Stimulated activated CD8-positive, alpha-beta memory T cell treated with anti-CD3 and anti-CD28 coated beads, Interleukin-12 subunit alpha, Interleukin-12 subunit beta, amount 100 ng/mL, for 4 hours (primary cell): ENCODE results near the gene ZNF71.
A peak's percentile ranks its signal among the peaks of the same experiment; 100 is the strongest.

ENCODE experiments used
- DNase-seq: peaks from one replicate; pipeline ENCODE4 v3.0.0-alpha.2; 2020; ENCODE audit warnings: low read depth

The ZNF71 gene

DNA sequence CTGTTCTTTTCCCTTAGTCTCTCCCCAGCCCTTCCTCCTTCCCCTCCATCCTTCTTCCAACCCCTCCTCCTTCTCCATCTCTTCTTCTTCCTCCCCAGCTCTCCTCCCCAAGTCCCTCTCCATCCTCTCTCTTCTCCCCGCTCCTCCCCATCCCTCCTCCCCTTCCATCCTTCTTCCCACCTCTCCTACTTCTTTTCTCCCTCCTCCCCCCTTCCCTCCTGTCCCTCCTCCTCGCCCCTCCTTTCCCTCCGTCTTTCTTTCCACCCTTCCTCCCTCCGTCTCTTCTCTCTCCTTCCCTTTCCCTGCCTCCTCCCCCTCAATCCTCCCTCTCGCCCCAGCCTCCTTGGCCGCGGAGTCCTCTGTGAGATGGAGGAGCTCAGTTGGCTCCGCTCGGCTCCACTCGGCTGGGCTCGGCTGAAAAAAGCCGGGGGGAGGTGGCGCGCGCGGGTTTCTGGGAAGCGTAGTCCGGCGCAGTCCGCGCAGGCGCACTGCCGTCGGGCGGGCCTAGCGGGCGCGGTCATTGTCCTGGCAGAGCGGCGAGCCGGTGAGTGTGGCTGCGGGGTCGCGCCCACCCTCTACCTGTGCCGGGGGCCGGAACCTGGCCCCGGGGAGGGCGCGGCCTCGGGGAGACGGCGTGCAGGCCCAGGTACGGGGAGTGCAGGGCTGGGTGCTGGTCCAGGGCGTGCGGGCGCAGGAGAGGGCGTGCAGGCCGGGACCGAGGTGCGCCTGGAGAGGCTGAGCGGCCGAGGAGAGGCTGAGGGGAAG, at the start of gene ZNF71:
Gene ZNF71, plus strand, starts transcription at position 520 of the 765 bp plus-strand sequence. CDS start 6,257 bp downstream, outside the sequence.
- DNase-seq = peak; percentile 80

DNA sequence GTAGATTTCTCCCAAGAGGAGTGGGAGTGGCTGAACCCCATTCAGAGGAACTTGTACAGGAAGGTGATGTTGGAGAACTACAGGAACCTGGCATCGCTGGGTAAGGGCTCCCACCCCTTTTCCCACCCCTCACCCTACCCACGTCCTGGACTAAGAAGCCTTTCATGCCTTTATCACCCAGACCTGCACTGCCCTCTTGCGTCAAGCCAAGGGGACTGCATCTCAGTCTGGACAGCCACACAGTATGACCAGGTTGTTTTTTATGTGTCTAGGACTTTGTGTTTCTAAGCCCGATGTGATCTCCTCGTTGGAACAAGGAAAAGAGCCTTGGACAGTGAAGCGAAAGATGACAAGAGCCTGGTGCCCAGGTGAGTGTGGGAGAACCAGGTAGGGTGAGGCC, 47.6 kb upstream of the ZNF71 start:
- DNase-seq = no peak

DNA sequence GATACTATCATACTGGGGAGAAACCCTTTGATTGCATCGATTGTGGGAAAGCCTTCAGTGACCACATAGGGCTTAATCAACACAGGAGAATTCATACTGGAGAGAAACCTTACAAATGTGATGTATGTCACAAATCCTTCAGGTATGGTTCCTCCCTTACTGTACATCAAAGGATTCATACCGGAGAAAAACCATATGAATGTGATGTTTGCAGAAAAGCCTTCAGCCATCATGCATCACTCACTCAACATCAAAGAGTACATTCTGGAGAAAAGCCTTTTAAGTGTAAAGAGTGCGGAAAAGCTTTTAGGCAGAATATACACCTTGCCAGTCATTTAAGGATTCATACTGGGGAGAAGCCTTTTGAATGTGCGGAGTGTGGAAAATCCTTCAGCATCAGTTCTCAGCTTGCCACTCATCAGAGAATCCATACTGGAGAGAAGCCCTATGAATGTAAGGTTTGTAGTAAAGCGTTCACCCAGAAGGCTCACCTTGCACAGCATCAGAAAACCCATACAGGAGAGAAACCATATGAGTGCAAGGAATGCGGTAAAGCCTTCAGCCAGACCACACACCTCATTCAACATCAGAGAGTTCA, 40.7 kb upstream of the ZNF71 start:
- DNase-seq = no peak

DNA sequence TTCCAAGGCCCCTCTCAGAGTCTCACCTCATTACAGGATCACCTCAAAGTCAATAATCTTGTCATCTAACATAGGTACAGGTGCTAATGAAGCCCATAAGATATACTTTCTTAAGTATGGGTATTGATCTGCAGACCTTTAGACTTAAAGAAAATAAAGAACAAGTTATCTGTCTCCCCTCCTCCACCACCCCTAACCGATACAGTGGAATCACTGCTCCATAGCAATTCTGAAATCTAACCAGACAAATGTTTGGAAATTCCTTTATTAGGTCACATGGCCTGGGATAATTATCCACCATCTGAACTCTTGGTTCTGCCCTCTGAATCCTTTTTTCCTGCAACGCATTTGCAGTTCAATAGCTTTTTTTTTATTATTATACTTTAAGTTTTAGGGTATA, 32.3 kb upstream of the ZNF71 start:
- DNase-seq = no peak

DNA sequence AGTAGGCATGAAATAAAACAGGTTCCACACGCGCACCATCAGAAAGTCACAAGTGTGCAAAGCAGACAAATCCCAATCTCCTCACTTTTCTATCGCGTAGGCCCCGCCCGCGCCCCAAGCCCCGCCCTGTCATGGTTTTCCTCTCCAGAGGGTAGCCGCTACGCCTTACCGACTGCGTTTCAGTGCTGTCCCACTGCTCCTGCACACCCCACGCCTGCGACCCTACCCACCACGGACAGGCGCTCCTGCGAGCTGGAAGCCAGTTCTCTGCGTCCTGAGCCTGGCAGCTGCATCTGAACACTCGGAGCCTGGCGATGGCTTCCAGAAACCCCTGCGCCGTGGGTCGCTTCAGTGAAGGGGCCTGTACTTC, 28.2 kb upstream of the ZNF71 start:
- no peak for DNase-seq

DNA sequence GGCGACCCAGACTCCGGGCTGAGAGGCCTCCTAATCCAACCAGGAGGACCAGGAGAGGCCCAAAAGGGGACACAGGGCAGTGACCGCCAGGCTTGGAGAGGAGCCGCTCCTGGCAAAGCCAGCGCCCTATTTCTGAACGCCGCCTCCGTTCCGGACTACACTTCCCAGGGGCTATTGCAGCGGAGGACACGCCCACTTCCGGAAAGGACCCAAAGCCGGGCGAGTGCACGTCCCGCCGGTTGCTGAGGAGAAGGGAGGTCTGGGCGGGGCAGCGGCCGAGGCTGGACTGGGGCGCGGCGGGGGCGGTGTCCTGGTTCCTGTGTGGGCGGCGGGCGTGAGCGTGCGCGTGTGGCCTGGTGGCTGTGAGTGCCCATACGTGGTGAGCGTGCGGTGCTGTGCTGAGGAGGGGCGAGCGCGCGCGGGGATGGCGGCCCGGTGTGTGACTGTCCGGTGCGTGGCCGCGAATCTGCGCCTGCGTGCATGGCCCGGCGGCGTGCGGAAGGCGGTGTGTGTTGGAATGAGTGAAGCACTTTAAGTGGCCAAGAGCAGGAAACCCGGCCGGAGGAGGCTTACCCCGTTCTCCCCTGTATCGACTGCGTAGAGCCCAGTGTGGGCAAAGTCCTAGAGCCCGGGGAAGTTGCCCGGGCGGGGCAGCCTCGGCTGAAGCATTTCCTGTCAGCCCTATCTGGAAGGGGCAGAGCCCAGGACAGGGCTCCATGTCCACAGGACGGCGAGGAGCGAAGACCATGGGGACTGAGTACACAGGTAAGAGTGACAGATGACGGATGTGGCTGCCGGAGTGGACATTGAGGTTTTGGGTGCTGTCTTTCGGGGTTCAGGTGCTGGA, 27.6 kb upstream of the ZNF71 start, which contains the start of gene ZNF470:
Gene ZNF470, plus strand, starts transcription at position 195 of the 847 bp plus-strand sequence. CDS start 2,844 bp downstream, outside the sequence.
- peak; percentile 77 for DNase-seq

DNA sequence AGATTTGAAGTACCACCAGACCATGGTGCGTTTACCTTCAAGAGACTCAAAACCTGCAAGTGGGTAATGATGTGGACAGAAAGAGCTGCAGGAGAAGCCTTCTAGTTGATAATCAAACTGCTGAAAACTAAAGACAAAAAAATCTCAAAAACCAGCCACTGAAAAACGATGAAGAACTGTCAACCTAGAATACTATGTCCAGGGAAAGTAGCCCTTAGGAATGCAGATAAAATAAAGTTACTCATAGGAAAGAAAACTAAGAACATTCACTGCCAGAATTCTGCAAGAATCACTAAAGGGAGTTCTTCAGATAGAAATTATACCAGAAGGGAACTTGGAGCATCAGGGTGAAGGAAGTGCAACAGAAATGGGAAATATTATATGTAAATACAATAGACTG, 22.5 kb upstream of the ZNF71 start:
- DNase-seq = no peak

DNA sequence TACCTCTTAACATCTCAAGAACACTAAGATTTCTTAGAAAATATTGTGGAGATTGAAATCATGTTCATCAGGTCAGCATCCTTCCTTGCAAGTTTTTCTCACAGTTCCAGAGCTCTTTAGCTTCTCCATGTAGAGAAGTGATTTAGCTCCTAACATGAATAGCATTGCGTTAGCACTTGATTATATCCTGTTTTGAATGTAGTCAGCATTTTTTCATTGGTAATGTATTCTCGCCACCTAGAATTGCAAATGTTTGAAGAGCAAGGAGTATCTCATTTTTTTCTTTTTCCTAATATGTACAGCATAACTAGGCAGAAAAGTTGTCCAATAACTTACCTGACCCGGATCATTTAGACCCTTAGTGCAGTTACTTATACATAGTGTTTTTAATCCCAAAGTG, 21.2 kb upstream of the ZNF71 start:
- DNase-seq = no peak

DNA sequence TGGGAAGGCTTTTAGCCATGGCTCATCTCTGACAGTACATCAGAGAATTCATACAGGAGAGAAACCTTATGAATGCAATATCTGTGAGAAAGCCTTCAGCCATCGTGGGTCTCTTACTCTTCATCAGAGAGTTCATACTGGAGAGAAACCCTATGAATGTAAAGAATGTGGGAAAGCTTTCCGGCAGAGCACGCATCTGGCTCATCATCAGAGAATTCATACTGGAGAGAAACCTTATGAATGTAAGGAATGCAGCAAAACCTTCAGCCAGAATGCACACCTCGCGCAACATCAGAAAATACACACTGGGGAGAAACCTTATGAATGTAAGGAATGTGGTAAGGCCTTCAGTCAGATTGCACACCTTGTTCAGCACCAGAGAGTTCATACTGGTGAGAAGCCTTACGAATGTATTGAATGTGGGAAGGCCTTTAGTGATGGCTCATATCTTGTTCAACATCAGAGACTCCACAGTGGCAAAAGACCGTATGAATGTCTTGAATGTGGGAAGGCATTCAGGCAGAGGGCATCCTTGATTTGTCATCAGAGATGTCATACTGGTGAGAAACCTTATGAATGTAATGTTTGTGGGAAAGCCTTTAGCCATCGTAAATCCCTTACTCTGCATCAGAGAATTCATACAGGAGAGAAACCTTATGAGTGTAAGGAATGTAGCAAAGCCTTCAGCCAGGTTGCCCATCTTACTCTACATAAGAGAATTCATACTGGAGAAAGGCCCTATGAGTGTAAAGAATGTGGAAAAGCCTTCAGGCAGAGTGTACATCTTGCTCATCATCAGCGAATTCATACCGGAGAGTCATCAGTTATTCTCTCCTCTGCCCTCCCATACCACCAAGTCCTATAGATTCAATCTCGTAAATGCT, 17.1 kb upstream of the ZNF71 start:
- DNase-seq = no peak

DNA sequence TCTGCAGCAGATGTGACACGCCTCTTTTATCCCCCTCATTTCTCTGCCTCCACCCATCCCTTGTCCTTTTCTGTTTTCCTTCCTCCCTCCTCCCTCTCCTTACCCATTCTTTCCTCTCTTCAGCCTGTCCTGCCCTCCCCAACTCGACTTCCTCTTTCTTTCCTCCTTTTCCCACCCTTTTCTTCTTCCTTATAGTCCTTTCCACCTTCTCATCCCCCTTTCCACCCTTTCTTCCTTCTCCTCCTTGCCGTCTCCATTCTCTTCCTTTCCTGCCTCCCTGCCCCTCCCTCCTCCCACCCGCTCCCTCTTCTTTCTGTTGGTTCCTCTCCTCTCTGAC, 688 bp upstream of the ZNF71 start:
- DNase-seq = no peak

DNA sequence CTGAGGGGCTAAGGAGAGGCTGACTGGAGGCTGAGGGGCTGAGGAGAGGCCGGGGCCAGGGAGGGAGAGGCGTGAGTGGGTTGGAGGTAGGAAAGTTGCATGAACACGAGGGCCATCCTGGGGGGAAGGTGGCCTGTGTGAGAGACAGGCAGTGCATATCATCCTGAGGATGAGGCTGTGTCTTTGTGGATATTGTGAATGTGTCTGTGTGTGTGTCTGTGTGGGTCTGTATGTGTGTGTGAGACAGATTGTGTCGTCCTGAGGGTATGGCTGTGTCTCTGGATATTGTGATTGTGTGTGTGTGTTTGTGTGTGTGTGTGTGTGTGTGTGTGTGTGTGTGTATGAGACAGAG, 422 bp downstream of the ZNF71 start:
- no peak for DNase-seq

DNA sequence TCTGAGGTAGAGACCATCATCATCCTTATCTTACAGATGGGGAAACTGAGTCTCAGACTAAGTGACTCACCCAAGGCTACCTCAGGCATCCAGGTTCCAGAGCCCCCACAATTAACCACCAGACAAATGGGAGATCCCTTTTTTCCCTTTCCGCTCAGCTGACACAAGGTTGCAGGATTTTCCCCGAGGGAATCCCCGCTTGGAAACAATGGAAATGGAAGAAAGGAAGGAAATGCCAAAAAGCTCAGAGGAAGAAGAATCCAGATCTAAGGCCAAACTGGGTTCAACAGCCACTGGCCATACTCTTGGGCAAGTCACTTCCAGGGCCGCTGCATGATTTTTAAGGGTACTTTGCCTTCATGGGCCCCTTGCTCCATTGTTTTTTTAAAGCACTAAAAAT, 1.6 kb downstream of the ZNF71 start:
- DNase-seq = no peak

DNA sequence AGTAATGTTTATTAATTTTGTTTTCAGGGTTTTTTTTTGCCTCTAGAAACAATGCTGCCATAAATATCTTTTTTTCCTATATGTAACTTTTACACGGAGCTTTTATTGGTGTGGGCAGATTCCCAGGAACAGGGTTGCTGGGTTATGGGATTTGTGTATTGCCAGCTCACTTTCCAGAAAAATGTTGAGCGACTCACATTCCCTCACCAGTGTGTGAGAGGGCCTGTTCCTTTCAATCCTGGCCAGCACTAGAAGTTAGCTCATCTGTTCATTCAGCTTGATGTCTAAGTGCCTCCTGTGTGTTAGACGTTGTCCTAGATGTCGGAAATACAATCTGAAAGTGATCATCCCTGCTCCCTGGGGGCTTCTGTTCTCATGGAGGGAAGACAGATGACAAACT, 2.6 kb downstream of the ZNF71 start:
- DNase-seq = no peak

DNA sequence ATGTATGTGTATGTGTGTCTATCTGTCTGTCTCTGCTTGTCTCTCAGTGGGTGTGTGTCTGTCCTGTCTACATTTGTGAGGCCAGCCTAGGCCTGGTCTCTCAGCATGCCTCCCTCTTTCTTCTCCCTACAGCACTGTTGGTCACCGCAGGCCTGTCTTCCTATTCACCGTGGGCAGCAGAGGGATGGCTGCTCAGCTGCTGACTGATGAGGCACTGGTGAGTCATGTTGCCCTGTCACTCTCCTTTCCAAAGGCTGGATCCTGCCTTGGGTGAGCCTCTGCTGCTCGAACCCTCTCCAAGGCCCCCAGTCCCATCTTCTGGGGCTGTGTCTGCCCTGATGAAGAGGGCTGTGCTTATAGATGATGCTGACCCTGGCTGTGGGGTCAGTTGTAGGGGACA, 6.3 kb downstream of the ZNF71 start:
- no peak for DNase-seq

DNA sequence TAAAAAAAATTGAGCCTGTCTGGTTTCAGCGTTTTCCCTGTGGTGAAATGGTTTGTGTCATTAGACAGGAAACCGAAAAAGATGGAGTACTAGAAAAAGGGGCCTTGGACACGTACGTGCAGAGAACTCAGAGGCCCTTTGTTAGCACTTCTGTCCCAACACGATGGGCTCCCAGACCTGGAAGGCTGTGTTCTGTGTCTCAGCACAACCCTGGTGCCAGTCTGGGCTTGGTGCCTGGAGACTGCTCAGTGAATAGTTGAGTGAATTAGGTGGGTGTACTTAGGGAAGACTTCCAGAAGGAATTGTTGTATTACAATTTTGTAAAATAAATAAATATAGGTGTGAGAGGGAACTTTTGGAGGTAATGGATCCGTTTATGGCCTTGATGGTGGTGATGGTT, 8.7 kb downstream of the ZNF71 start:
- DNase-seq = no peak

DNA sequence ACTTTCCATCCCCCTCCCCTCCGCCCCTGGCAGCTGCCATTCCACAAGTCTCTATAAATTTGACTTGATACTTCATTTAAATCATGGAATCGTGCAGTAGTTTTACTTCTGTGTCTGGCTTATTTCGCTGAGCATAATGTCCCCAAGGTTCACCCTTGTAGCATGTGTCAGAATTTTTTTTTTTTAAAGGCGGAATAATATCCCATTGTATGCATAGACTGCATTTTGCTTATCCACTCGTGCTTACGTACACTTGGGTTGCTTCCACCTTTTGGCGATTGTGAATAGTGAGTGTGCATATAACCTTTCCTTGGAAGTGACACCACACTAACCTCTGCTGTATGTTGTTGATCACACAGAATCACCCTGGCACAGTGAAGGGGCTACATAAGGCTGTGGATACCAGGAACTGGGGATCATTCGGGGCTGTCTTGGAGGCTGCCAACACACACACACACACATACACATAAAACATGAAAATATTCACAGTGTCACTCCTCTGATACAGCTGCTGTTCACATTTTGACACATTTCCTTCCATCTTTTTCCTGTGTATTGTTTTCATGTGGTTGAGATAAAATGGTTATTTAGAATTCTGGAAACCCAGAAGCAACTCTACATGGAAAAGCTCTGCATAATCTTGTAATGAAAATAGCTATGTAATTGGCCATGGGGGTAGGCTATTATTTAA, 13.3 kb downstream of the ZNF71 start:
- no peak for DNase-seq

DNA sequence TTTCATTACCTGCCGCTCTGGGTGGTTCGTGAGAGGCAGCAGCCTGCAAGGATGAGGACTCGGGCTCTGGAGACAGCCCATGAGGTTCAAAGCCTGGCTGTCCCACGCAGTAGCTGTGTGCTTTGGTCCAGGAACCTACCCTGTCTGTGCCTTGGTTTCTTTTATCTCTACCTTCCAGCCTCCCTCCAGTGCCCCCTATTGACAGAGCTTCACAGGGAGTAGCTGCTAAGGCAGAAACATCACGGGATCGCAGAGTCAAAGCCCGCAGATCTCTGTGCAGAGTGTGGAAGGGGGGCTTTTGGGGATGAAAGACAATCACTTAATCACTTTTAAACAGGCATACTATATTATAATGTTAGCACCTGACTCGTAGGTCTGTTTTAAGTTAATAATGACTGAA, 16.2 kb downstream of the ZNF71 start:
- DNase-seq = no peak

DNA sequence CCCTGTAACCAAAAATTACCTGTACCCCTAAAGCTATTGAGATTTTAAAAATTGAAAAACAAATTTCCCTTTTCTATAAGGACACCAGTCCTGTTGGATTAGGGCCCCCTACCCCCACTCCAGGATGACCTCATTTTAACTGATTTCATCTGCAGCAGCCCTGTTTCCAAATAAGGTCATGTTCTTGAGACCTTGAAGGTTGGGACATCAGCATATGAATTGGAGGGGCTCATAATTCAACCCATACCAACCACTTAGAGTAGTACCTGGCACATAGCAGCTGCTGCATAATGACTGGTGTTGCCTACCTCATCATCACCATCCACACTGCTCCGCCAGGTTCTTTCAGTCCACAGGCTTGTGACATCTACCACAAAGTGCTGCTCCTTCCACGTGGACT, 17.6 kb downstream of the ZNF71 start:
- DNase-seq = no peak

DNA sequence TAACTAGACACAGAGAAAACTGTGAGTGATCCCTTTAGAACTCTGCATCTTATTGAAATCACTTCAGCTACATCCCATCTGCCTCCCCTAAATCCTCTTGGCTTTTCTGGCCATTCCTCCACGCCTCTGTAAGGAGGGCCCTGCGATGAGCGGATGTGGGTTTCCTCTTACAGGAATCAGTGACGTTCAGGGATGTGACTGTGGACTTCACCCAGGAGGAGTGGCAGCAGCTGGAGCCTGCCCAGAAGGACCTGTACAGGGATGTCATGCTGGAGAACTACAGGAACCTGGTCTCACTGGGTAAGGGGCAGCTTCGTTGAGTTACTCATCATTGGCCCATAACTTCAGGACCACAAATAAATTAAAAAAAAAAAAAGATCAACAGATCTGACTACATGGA, 18.5 kb downstream of the ZNF71 start:
- DNase-seq = no peak

DNA sequence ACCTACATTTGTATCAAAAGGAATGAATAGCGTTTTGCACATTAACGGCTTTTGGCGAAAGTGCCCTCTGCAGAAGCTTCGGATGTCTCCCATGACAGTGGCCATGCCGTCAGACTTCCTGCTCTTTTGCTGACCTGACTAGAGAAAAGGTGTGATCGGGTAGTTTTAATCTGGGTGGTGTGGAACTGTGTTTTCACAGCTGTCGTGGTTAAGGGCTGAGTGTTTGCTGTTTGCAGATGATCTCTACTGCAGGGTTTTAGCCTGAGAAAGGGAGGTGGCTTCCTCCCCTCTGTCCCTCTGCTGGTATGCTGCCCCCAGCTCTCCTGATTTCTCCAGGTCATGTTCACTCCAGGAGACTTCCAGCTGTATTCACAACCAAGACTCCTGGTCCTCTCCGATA, 22.4 kb downstream of the ZNF71 start:
- DNase-seq = no peak

DNA sequence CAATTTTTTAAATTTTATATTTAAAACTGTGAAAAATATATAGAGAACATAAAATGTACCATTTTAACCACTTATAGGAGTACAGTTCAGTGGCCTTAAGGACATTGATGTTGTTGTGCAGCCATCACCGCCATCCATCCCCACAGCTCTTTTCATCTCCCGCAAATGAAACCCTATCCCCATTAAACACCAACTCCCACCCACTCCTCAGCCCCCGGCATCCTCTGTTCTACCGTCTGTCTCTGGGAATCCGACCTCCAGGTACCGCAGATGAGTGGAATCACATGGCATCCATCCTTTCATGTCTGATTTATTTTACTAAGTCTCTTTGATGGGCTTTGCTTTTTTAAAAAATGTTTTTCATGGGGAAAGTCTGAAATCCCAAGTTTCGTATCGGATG, 24.0 kb downstream of the ZNF71 start:
- DNase-seq = no peak

DNA sequence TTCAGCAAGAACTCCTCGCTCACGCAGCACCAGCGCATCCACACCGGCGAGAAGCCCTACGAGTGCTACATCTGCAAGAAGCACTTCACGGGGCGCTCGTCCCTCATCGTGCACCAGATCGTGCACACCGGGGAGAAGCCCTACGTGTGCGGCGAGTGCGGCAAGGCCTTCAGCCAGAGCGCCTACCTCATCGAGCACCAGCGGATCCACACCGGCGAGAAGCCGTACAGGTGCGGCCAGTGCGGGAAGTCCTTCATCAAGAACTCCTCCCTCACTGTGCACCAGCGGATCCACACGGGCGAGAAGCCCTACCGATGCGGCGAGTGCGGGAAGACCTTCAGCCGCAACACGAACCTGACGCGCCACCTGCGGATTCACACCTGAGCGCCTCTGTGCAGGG, 27.3 kb downstream of the ZNF71 start:
- DNase-seq = no peak
